ENCODE data around the gene IRS1. TPM values are rescaled to one million over a fixed set of nuclear protein-coding genes. Genes with fewer than 3 reads are reported as not detected.

IRS1 gene
- total RNA-seq, 6 experiments from 2014 or later = 37.4 to 49.9 (median 44.4) TPM

DNA sequence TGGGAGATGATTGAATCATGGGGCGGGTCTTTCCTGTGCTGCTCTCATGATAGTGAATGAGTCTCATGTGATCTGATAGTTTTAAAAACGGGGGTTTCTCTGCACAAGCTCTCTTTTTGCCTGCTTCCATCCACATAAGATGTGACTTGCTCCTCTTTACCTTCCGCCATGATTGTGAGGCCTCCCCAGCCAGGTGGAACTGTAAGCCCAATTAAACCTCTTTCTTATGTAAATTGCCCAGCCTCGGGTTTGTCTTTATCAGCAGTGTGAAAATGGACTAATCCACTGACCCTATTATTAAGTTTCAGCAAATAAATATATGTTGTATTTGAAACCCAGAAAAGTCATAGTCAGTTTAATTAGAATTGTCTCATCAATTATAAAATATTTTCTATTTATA lies 22.0 kb downstream of the IRS1 start:
- no peak overlapping the region for H3K4me3 Mint-ChIP-seq
- no peak for DNase-seq
- no peak overlapping the region for H3K27ac Mint-ChIP-seq
- peaks cover 58% of the 10 kb centered on the region for H3K4me1 Mint-ChIP-seq (ENCODE audit: low read depth)
- H3K9me3 Mint-ChIP-seq = peaks cover 3% of the 10 kb centered on the region; the same call in 1 of the 2 replicates
- TF ChIP-seq, protein P1, sequence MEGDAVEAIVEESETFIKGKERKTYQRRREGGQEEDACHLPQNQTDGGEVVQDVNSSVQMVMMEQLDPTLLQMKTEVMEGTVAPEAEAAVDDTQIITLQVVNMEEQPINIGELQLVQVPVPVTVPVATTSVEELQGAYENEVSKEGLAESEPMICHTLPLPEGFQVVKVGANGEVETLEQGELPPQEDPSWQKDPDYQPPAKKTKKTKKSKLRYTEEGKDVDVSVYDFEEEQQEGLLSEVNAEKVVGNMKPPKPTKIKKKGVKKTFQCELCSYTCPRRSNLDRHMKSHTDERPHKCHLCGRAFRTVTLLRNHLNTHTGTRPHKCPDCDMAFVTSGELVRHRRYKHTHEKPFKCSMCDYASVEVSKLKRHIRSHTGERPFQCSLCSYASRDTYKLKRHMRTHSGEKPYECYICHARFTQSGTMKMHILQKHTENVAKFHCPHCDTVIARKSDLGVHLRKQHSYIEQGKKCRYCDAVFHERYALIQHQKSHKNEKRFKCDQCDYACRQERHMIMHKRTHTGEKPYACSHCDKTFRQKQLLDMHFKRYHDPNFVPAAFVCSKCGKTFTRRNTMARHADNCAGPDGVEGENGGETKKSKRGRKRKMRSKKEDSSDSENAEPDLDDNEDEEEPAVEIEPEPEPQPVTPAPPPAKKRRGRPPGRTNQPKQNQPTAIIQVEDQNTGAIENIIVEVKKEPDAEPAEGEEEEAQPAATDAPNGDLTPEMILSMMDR (IDR thresholded peaks at IDR 0.05) = no peak
- no peaks in the 10 kb centered on the region for H3K27me3 Mint-ChIP-seq (ENCODE audit: insufficient read depth)
- H3K36me3 Mint-ChIP-seq (ENCODE audit: low read depth) = peaks cover 72% of the 10 kb centered on the region

- Mint-ChIP-seq H3K27me3 (ENCODE audit: insufficient read depth) (peaks cover 1% of the 10 kb centered on the region; the same call in 1 of the 2 replicates), H3K9me3 (peaks cover 3% of the 10 kb centered on the region; the same call in 1 of the 2 replicates), H3K4me3 (no peak overlapping the region), H3K27ac (no peak overlapping the region), H3K4me1 (ENCODE audit: low read depth) (peaks cover 58% of the 10 kb centered on the region), H3K36me3 (ENCODE audit: low read depth) (peaks cover 74% of the 10 kb centered on the region)
- DNase-seq = no peak
- TF ChIP-seq, protein P1 (IDR thresholded peaks at IDR 0.05) = no peak
Measured at GRCh38 chr2:226776104-226776503, 23.5 kb downstream of the IRS1 start.

DNA sequence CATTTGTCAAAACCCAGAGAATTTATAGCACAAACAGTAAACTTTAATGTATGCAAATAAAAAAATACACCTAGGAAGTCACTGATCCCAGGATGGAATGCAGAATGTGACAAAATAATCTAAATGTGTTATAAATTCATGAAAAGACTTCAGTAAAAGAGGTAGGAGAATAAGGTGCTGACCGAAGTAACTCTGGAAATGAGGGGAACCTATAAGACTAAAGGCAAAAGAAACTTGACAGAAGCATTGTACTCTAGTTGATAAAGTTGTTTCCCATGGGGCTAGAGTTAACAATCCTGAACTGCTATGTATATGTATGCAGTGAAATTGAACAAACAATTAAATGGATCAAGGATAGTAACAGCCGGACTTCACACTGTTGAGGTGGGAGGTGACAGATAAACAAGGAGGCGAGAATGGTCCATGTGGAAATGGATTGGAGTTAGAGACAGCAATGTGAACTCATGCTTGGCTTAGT lies 24.5 kb downstream of the IRS1 start:
- DNase-seq = no peak
- H3K27me3 Mint-ChIP-seq (ENCODE audit: insufficient read depth) = peaks cover 2% of the 10 kb centered on the region; the same call in 1 of the 2 replicates
- peaks cover 65% of the 10 kb centered on the region for H3K4me1 Mint-ChIP-seq (ENCODE audit: low read depth)
- peaks cover 3% of the 10 kb centered on the region; the same call in 1 of the 2 replicates for H3K9me3 Mint-ChIP-seq
- H3K4me3 Mint-ChIP-seq = no peak overlapping the region
- H3K27ac Mint-ChIP-seq = peak overlapping the region; percentile 15; the same call in 1 of the 2 replicates
- H3K36me3 Mint-ChIP-seq (ENCODE audit: low read depth) = peaks cover 80% of the 10 kb centered on the region
- TF ChIP-seq, protein P1 (IDR thresholded peaks at IDR 0.05) = no peak

DNA sequence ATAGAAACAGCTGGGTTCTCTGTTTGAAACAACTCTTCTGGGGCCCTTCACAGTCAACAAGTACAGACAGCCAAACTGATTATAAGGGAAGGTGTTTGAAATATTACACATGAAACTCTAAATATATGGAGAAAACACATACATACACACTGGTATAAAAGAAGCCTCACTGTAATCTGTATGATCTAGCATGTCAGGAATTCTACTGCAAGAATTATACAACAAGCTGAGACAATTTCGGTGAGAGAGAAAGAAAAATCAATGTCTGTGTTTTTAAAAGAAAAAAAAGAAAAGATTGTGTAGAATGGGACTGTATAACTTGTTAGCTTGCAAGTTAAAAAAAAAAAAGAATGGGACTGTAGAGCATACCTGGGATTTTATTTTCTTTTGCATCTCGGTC lies 26.3 kb downstream of the IRS1 start:
- no peak for DNase-seq
- TF ChIP-seq, protein P1 (IDR thresholded peaks at IDR 0.05) = no peak
- peaks cover 2% of the 10 kb centered on the region; the same call in 1 of the 2 replicates for H3K27me3 Mint-ChIP-seq (ENCODE audit: insufficient read depth)
- H3K9me3 Mint-ChIP-seq = no peaks in the 10 kb centered on the region
- peaks cover 55% of the 10 kb centered on the region for H3K4me1 Mint-ChIP-seq (ENCODE audit: low read depth)
- H3K36me3 Mint-ChIP-seq (ENCODE audit: low read depth) = peaks cover 71% of the 10 kb centered on the region
- peak overlapping the region; percentile 67 for H3K4me3 Mint-ChIP-seq
- H3K27ac Mint-ChIP-seq = peak overlapping the region; percentile 77

- peaks cover 2% of the 10 kb centered on the region; the same call in 1 of the 2 replicates for H3K27me3 Mint-ChIP-seq (ENCODE audit: insufficient read depth)
- DNase-seq = no peak
- peak overlapping the region; percentile 77 for H3K27ac Mint-ChIP-seq
- H3K4me3 Mint-ChIP-seq = peak overlapping the region; percentile 71
- TF ChIP-seq, protein P1 (IDR thresholded peaks at IDR 0.05) = no peak
- peaks cover 62% of the 10 kb centered on the region for H3K4me1 Mint-ChIP-seq (ENCODE audit: low read depth)
- peaks cover 68% of the 10 kb centered on the region for H3K36me3 Mint-ChIP-seq (ENCODE audit: low read depth)
- H3K9me3 Mint-ChIP-seq = no peaks in the 10 kb centered on the region
Measured at GRCh38 chr2:226772389-226773179, 27.0 kb downstream of the IRS1 start.
